Brain pericyte (primary cell): Measurements from ENCODE around the gene SORCS2.

Source experiments
- DNase-seq: peaks from one replicate; pipeline ENCODE4 v3.0.0-alpha.2; 2012; ENCODE audit warnings: low read depth, low spot score

Gene SORCS2

GRCh38 chr4:7661066-7661748 is 468.9 kb downstream of the SORCS2 start:
- no peak for DNase-seq

- DNase-seq, result no peak
These were observed 469.6 kb downstream of the SORCS2 start for GRCh38 chr4:7661846-7662506.

GRCh38 chr4:7662507-7662846 is 470.1 kb downstream of the SORCS2 start:
- DNase-seq, result no peak

GRCh38 chr4:7663075-7663541 is 470.8 kb downstream of the SORCS2 start:
- no peak for DNase-seq

- DNase-seq, result no peak
These were observed 471.8 kb downstream of the SORCS2 start for GRCh38 chr4:7664106-7664505.

GRCh38 chr4:7665321-7665720 is 473.0 kb downstream of the SORCS2 start:
- no peak for DNase-seq

GRCh38 chr4:7666011-7666410 is 473.7 kb downstream of the SORCS2 start:
- DNase-seq, result no peak

- DNase-seq, result no peak
These were observed 474.4 kb downstream of the SORCS2 start for GRCh38 chr4:7666744-7667143.

GRCh38 chr4:7668271-7668670 is 475.9 kb downstream of the SORCS2 start:
- no peak for DNase-seq

GRCh38 chr4:7668826-7669225 is 476.5 kb downstream of the SORCS2 start:
- no peak for DNase-seq

- DNase-seq, result no peak
These were observed 480.3 kb downstream of the SORCS2 start for GRCh38 chr4:7672601-7673000.

- no peak for DNase-seq
These were observed 480.8 kb downstream of the SORCS2 start for GRCh38 chr4:7673121-7673520.

- DNase-seq, result no peak
These were observed 482.4 kb downstream of the SORCS2 start for GRCh38 chr4:7674706-7675105.

GRCh38 chr4:7675136-7675535 is 482.8 kb downstream of the SORCS2 start:
- no peak for DNase-seq

- DNase-seq, result no peak
These were observed 483.4 kb downstream of the SORCS2 start for GRCh38 chr4:7675612-7676320.

- no peak for DNase-seq
These were observed 484.1 kb downstream of the SORCS2 start for GRCh38 chr4:7676398-7676922.

GRCh38 chr4:7677086-7677485 is 484.7 kb downstream of the SORCS2 start:
- no peak for DNase-seq

- no peak for DNase-seq
These were observed 485.5 kb downstream of the SORCS2 start for GRCh38 chr4:7677799-7678301.

GRCh38 chr4:7678318-7678852 is 486.0 kb downstream of the SORCS2 start:
- no peak for DNase-seq

- no peak for DNase-seq
These were observed 487.2 kb downstream of the SORCS2 start for GRCh38 chr4:7679406-7680040.

GRCh38 chr4:7680106-7680505 is 487.8 kb downstream of the SORCS2 start:
- DNase-seq, result no peak

GRCh38 chr4:7680731-7681130 is 488.4 kb downstream of the SORCS2 start:
- DNase-seq, result no peak
